Neural crest cell (in vitro differentiated cells): ENCODE results near the gene NRIP3. TPM values are rescaled to one million over a fixed set of nuclear protein-coding genes. Genes with fewer than 3 reads are reported as not detected.
"Not testable (repeated sequence)": the region's sequence is repeated elsewhere in the genome, so short reads cannot be mapped to it uniquely, and the experiment has no call there.

ENCODE experiments used
- DNase-seq: peaks from one replicate; pipeline ENCODE4 v3.0.0; 2021; ENCODE audit warnings: low read depth, mixed read lengths, low spot score
- H3K27ac Mint-ChIP-seq: one replicate; pipeline ENCODE4 v1.8.0; 2021; ENCODE audit warnings: mild to moderate bottlenecking, mixed read lengths; ENCODE audit not compliant: unreplicated experiment
- H3K27me3 Mint-ChIP-seq: 2 replicates; pipeline ENCODE4 v1.8.0; 2021; ENCODE audit warnings: low read depth, mild to moderate bottlenecking, mixed read lengths
- H3K36me3 Mint-ChIP-seq: 2 replicates; pipeline ENCODE4 v1.8.0; 2021; ENCODE audit warnings: low read depth, mild to moderate bottlenecking, mixed read lengths
- H3K4me1 Mint-ChIP-seq: 2 replicates; pipeline ENCODE4 v1.8.0; 2021; ENCODE audit warnings: mixed read lengths
- H3K4me3 Mint-ChIP-seq: one replicate; pipeline ENCODE4 v1.8.0; 2021; ENCODE audit warnings: mild to moderate bottlenecking, mixed read lengths
- H3K9me3 Mint-ChIP-seq: 2 replicates; pipeline ENCODE4 v1.8.0; 2021; ENCODE audit warnings: mixed read lengths
- total RNA-seq: library from RNA; stranded (reverse); gene quantifications from 2 replicates; pipeline ENCODE4 v1.2.1, GENCODE V29; 2021
- TF ChIP-seq, protein P1 (sequence below): fragments of 200-600 bp; sonication (generic); conservative IDR thresholded peaks from 2 replicates; pipeline ENCODE4 v1.5.0; 2021; ENCODE audit warnings: antibody characterized with exemption, mild to moderate bottlenecking

NRIP3 gene
- total RNA-seq, 1 donor from 2014 or later, result 2.1 TPM

DNA sequence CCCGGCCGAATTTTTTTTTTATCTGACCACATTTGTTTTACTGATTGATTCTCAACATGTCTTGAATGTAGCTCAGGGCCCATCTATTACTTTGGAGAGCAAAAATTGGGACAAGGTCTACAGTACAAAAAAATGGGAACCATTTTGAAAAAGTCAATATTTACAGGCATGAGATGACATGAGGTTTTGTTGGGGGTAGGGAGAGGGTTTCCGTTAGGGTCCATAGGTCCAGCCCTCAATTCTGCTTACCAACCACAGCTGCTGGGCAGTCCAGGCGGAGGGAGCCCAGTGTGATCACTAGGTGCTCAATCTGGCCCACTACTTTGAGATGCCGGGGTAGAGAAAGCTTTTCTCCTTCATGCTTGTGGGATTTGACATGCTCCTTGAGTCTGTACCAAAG lies 18.3 kb downstream of the NRIP3 start:
- no peaks in the 10 kb centered on the region for H3K4me1 Mint-ChIP-seq
- TF ChIP-seq, protein P1, sequence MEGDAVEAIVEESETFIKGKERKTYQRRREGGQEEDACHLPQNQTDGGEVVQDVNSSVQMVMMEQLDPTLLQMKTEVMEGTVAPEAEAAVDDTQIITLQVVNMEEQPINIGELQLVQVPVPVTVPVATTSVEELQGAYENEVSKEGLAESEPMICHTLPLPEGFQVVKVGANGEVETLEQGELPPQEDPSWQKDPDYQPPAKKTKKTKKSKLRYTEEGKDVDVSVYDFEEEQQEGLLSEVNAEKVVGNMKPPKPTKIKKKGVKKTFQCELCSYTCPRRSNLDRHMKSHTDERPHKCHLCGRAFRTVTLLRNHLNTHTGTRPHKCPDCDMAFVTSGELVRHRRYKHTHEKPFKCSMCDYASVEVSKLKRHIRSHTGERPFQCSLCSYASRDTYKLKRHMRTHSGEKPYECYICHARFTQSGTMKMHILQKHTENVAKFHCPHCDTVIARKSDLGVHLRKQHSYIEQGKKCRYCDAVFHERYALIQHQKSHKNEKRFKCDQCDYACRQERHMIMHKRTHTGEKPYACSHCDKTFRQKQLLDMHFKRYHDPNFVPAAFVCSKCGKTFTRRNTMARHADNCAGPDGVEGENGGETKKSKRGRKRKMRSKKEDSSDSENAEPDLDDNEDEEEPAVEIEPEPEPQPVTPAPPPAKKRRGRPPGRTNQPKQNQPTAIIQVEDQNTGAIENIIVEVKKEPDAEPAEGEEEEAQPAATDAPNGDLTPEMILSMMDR, result no peak
- H3K36me3 Mint-ChIP-seq, result no peaks in the 10 kb centered on the region
- peaks cover 3% of the 10 kb centered on the region for H3K27me3 Mint-ChIP-seq
- DNase-seq, result no peak
- no peaks in the 10 kb centered on the region for H3K9me3 Mint-ChIP-seq
- no peak overlapping the region for H3K4me3 Mint-ChIP-seq
- no peak overlapping the region for H3K27ac Mint-ChIP-seq

DNA sequence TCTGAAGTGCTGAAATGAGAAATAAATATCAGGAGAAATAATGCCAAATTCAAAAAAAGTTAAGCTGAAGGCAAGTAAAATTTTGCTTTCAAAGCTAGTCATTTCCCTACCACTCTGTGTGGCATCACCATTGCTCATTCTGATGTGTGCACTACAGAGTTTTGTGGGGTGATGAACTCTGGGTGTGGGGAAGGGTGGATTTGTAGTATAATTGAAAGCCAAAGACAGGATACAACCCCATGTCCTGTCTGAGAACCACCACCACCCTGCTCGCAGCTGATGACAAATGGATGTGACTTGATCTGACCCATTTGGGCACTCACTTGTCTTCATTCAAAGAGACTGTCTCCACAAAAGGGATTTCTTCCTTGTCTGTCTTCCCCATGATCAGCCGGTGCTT lies 20.2 kb downstream of the NRIP3 start:
- H3K4me3 Mint-ChIP-seq, result no peak overlapping the region
- no peaks in the 10 kb centered on the region for H3K27me3 Mint-ChIP-seq

DNA sequence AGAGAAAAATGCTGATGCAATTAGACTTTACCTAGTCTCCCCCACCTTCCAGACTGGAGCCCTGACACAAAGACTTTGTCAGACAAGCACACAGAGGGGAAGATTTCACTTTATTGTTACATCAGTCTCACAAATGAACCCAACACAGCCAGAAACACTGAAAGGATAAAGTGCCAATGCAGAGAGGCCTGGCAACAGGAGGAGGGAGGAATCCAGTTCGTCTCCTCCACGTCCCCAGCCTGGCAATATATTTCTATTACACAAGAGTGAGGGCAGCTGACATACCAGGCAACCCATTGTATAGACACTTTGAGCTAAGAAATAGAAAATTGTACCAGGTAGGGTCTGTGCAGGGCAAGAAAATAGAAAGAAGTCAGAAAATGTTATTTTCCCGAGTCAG lies 23.3 kb downstream of the NRIP3 start:
- Mint-ChIP-seq H3K36me3 (peaks cover 3% of the 10 kb centered on the region), H3K27ac (no peak overlapping the region), H3K9me3 (no peaks in the 10 kb centered on the region), H3K4me3 (no peak overlapping the region), H3K27me3 (no peaks in the 10 kb centered on the region), H3K4me1 (no peaks in the 10 kb centered on the region)
- TF ChIP-seq, protein P1, result no peak
- DNase-seq, result no peak

More for the DNA sequence above, 20.2 kb downstream of the NRIP3 start:
- Mint-ChIP-seq H3K36me3 (no peaks in the 10 kb centered on the region), H3K4me1 (no peaks in the 10 kb centered on the region), H3K9me3 (no peaks in the 10 kb centered on the region), H3K27ac (no peak overlapping the region)
- TF ChIP-seq, protein P1, result no peak
- no peak for DNase-seq

DNA sequence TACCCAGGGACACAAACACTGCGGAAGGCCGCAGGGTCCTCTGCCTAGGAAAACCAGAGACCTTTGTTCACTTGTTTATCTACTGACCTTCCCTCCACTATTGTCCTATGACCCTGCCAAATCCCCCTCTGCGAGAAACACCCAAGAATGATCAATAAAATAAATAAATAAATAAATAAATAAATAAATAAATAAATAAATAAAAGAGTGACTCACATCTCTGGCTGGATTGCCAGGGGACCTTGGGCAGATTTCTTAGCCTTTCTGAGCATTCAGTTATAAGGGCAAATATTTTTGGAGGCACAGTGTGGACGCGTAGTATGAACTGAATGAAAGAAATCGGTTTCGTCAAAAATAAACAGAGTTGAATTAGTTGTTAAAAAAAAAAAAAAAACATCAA lies 24.4 kb downstream of the NRIP3 start:
- not testable (repeated sequence) for H3K9me3 Mint-ChIP-seq, H3K36me3 Mint-ChIP-seq, H3K27me3 Mint-ChIP-seq, H3K4me3 Mint-ChIP-seq, H3K4me1 Mint-ChIP-seq, DNase-seq, H3K27ac Mint-ChIP-seq

DNA sequence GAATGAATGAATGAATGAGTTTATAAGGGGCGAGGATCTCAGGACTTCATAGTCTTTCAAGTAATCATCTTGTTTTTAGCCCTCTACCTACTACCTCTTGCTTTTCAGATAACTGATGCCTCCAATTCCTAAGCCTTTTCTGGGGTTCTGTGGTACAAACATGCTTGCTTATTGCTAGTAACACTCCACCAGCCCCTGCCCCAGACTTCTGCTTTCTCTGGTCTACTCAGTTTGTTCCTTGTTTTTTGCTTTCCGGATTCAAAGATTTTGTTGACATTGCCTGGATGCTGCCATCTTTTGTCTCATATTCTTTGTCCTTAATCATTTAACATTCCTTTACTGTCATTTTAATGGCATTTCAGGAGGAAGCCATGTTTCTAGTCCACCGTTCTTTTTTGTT lies 30.7 kb downstream of the NRIP3 start:
- TF ChIP-seq, protein P1, result no peak
- Mint-ChIP-seq H3K9me3 (no peaks in the 10 kb centered on the region), H3K27me3 (no peaks in the 10 kb centered on the region), H3K4me1 (no peaks in the 10 kb centered on the region), H3K27ac (no peak overlapping the region), H3K4me3 (no peak overlapping the region), H3K36me3 (peaks cover 3% of the 10 kb centered on the region)
- DNase-seq, result no peak

DNA sequence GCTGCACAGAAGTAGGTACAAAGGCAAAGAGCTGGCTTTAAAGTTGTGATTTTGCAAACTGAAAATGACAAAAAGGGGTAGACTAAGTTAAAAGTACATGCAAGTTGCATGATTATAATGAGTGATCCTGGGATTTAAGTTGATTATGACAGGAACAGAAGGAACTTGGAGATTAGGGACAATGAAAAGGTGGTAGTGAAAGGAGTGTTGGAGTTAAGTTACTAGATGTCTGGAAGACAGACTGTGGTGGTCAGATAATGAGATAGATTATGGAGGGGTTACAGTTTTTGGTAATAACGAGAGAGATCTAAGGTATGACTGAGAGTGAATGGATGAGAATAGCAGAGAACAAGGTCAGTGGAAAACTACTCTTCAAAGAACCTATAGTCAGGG lies 31.9 kb downstream of the NRIP3 start:
- peaks cover 3% of the 10 kb centered on the region for H3K36me3 Mint-ChIP-seq
- no peaks in the 10 kb centered on the region for H3K9me3 Mint-ChIP-seq
- H3K4me3 Mint-ChIP-seq, result no peak overlapping the region
- no peak for DNase-seq
- H3K27ac Mint-ChIP-seq, result no peak overlapping the region
- H3K27me3 Mint-ChIP-seq, result no peaks in the 10 kb centered on the region
- no peaks in the 10 kb centered on the region for H3K4me1 Mint-ChIP-seq
- TF ChIP-seq, protein P1, result no peak
